Neural cell (in vitro differentiated cells): Measurements from ENCODE around the gene PLD3. TPM values are rescaled to one million over a fixed set of nuclear protein-coding genes. Genes with fewer than 3 reads are reported as not detected.

Source experiments
- H2AFZ ChIP-seq: fragments of 200-600, 300-800 bp; sonication (generic), shearing (Covaris generic); 2 replicates; pipeline ENCODE4 v1.6.0; 2014; ENCODE audit warnings: low read depth, mild to moderate bottlenecking, antibody characterized with exemption, low read length, moderate library complexity
- H3F3A ChIP-seq: fragments of 200-600 bp; shearing (Covaris generic); 2 replicates; pipeline ENCODE4 v1.6.1; 2016; ENCODE audit warnings: mild to moderate bottlenecking, moderate library complexity, mixed read lengths, antibody characterized with exemption, low read length; ENCODE audit not compliant: insufficient read depth, poor library complexity, severe bottlenecking
- H3K27ac ChIP-seq: fragments of 200-600, 300-800 bp; sonication (generic), shearing (Covaris generic); 2 replicates; pipeline ENCODE4 v1.5.1; 2014; ENCODE audit warnings: mild to moderate bottlenecking, low read length, moderate library complexity
- H3K27me3 ChIP-seq: fragments of 300-800, 200-600 bp; sonication (generic), shearing (Covaris generic); 2 replicates; pipeline ENCODE4 v1.6.0; 2014; ENCODE audit warnings: mild to moderate bottlenecking, low read depth, low read length, moderate library complexity; ENCODE audit not compliant: insufficient read depth
- H3K36me3 ChIP-seq: fragments of 300-800, 200-600 bp; sonication (generic), shearing (Covaris generic); 2 replicates; pipeline ENCODE4 v1.5.1; 2014; ENCODE audit warnings: mild to moderate bottlenecking, antibody characterized with exemption, low read length, moderate library complexity; ENCODE audit not compliant: insufficient read depth
- H3K4me2 ChIP-seq: fragments of 300-800, 200-600 bp; sonication (generic), shearing (Covaris generic); 2 replicates; pipeline ENCODE4 v1.6.0; 2014; ENCODE audit warnings: mild to moderate bottlenecking, low read length
- H3K4me3 ChIP-seq: fragments of 300-800, 200-600 bp; sonication (generic), shearing (Covaris generic); 2 replicates; pipeline ENCODE4 v1.5.1; 2014; ENCODE audit warnings: mild to moderate bottlenecking, low read length, moderate library complexity
- H3K79me2 ChIP-seq: fragments of 200-600 bp; shearing (Covaris generic); replicated peaks from 2 replicates; pipeline ENCODE4 v1.6.0; 2014; ENCODE audit warnings: mild to moderate bottlenecking, low read length, moderate library complexity; ENCODE audit not compliant: insufficient read depth
- H3K9ac ChIP-seq: fragments of 300-800, 200-600 bp; sonication (generic), shearing (Covaris generic); 2 replicates; pipeline ENCODE4 v1.6.1; 2016; ENCODE audit warnings: mild to moderate bottlenecking, low read length, mixed read lengths
- H3K9me2 ChIP-seq: fragments of 200-600 bp; shearing (Covaris generic); 2 replicates; pipeline ENCODE4 v1.6.1; 2016; ENCODE audit warnings: mild to moderate bottlenecking, low read length, mixed read lengths; ENCODE audit not compliant: insufficient read depth
- H3K9me3 ChIP-seq: fragments of 200-600, 300-800 bp; sonication (generic), shearing (Covaris generic); 2 replicates; pipeline ENCODE4 v1.6.1; 2016; ENCODE audit warnings: mild to moderate bottlenecking, mixed run types, low read length, moderate library complexity, mixed read lengths
- H4K20me1 ChIP-seq: fragments of 200-600 bp; shearing (Covaris generic); 2 replicates; pipeline ENCODE4 v1.6.1; 2016; ENCODE audit warnings: mild to moderate bottlenecking, mixed run types; ENCODE audit not compliant: insufficient read depth
- CTCF ChIP-seq: fragments of 450-650 bp; IDR thresholded peaks from 2 replicates; pipeline ENCODE4 v1.5.1; 2014; ENCODE audit warnings: antibody characterized with exemption, mild to moderate bottlenecking, moderate library complexity; ENCODE audit not compliant: poor library complexity, severe bottlenecking
- EP300 ChIP-seq: fragments of 450-650 bp; conservative IDR thresholded peaks from 2 replicates; pipeline ENCODE4 v1.6.1; 2014; ENCODE audit warnings: antibody characterized with exemption, mild to moderate bottlenecking, moderate library complexity; ENCODE audit not compliant: poor library complexity, severe bottlenecking
- EZH2 ChIP-seq: fragments of 200-600, 300-800 bp; shearing (Covaris generic), sonication (generic); IDR thresholded peaks from 2 replicates; pipeline ENCODE4 v1.6.1; 2014; ENCODE audit warnings: antibody characterized with exemption, low read length, borderline replicate concordance, mild to moderate bottlenecking; ENCODE audit not compliant: insufficient read depth, poor library complexity, severe bottlenecking
- MXI1 ChIP-seq: fragments of 450-650 bp; conservative IDR thresholded peaks from 2 replicates; pipeline ENCODE4 v1.6.1; 2014; ENCODE audit warnings: antibody characterized with exemption, mild to moderate bottlenecking; ENCODE audit not compliant: poor library complexity, severe bottlenecking
- POLR2AphosphoS5 ChIP-seq: IDR thresholded peaks from 2 replicates; pipeline ENCODE4 v1.6.1; 2012
- RAD21 ChIP-seq: fragments of 450-650 bp; conservative IDR thresholded peaks from 2 replicates; pipeline ENCODE4 v1.6.1; 2014; ENCODE audit warnings: antibody characterized with exemption, mild to moderate bottlenecking, moderate library complexity
- REST ChIP-seq: IDR thresholded peaks from 2 replicates; pipeline ENCODE4 v1.6.1; 2012; ENCODE audit warnings: borderline replicate concordance
- SMC3 ChIP-seq: fragments of 450-650 bp; conservative IDR thresholded peaks from 2 replicates; pipeline ENCODE4 v1.6.1; 2014; ENCODE audit warnings: antibody characterized with exemption, mild to moderate bottlenecking, moderate library complexity; ENCODE audit not compliant: poor library complexity
- TAF1 ChIP-seq: IDR thresholded peaks from 2 replicates; pipeline ENCODE4 v1.6.1; 2012; ENCODE audit warnings: low read depth
- polyA plus RNA-seq: library from polyadenylated mRNA; depleted of rRNA; stranded (reverse); fragments of >200 nt; gene quantifications from 2 replicates; pipeline ENCODE4 v1.2.3, GENCODE V29; 2014

The PLD3 gene
- polyA plus RNA-seq, 1 donor from 2014 or later, result 426 TPM

- Histone ChIP-seq H3K27me3 (no peaks in the 10 kb centered on the region), H3K27ac (no peak overlapping the region), H3K9me2 (no peaks in the 10 kb centered on the region), H3F3A (no peaks in the 10 kb centered on the region), H3K9me3 (no peaks in the 10 kb centered on the region), H3K4me3 (no peak overlapping the region), H3K9ac (no peak overlapping the region), H4K20me1 (no peaks in the 10 kb centered on the region), H2AFZ (no peak overlapping the region), H3K36me3 (no peaks in the 10 kb centered on the region), H3K79me2 (no peaks in the 10 kb centered on the region), H3K4me2 (no peak overlapping the region)
- TF ChIP-seq EP300 (no peak), RAD21 (no peak), CTCF (no peak), POLR2AphosphoS5 (no peak), EZH2 (no peak), MXI1 (no peak), SMC3 (no peak), REST (no peak), TAF1 (no peak)
Observed at GRCh38 chr19:40335855-40336600, 12.5 kb upstream of the PLD3 start.

- Histone ChIP-seq H3K9ac (no peak overlapping the region), H3K4me2 (no peak overlapping the region), H3K9me3 (no peaks in the 10 kb centered on the region), H3K9me2 (no peaks in the 10 kb centered on the region), H4K20me1 (no peaks in the 10 kb centered on the region), H3K79me2 (no peaks in the 10 kb centered on the region), H3K27me3 (no peaks in the 10 kb centered on the region), H3K36me3 (no peaks in the 10 kb centered on the region), H3F3A (no peaks in the 10 kb centered on the region), H3K4me3 (no peak overlapping the region), H3K27ac (no peak overlapping the region), H2AFZ (no peak overlapping the region)
- TF ChIP-seq MXI1 (no peak), POLR2AphosphoS5 (no peak)
Observed at GRCh38 chr19:40336601-40336900, 11.9 kb upstream of the PLD3 start.

- no peak overlapping the region for H3K4me3 ChIP-seq
- TF ChIP-seq CTCF (no peak), MXI1 (no peak), TAF1 (no peak), SMC3 (no peak), EZH2 (no peak), POLR2AphosphoS5 (no peak)
- no peak overlapping the region for H2AFZ ChIP-seq
- H3K9ac ChIP-seq, result no peak overlapping the region
- H3K4me2 ChIP-seq, result no peak overlapping the region
- H3F3A ChIP-seq, result no peaks in the 10 kb centered on the region
- H3K27me3 ChIP-seq, result no peaks in the 10 kb centered on the region
- H4K20me1 ChIP-seq, result no peaks in the 10 kb centered on the region
- H3K36me3 ChIP-seq, result no peaks in the 10 kb centered on the region
- H3K9me3 ChIP-seq, result no peaks in the 10 kb centered on the region
- H3K27ac ChIP-seq, result no peak overlapping the region
- H3K9me2 ChIP-seq, result no peaks in the 10 kb centered on the region
- H3K79me2 ChIP-seq, result no peaks in the 10 kb centered on the region
Observed at GRCh38 chr19:40337107-40337506, 11.4 kb upstream of the PLD3 start.
